GM18517 (cell line): ENCODE data around the gene SELL.
A peak's percentile ranks its signal among the peaks of the same experiment; 100 is the strongest.
"Not testable (repeated sequence)": the region's sequence is repeated elsewhere in the genome, so short reads cannot be mapped to it uniquely, and the experiment has no call there.

Source experiments
- ATAC-seq: cut with Tn5 transposase; IDR thresholded peaks from one replicate; pipeline ENCODE4 v1.9.1; 2021; ENCODE audit warnings: mild to moderate bottlenecking, moderate library complexity; ENCODE audit not compliant: unreplicated experiment

SELL gene

GRCh38 chr1:169670244-169670643 is 41.2 kb downstream of the SELL start:
- ATAC-seq: not testable (repeated sequence)

GRCh38 chr1:169667699-169668596 is 43.5 kb downstream of the SELL start:
- not testable (repeated sequence) for ATAC-seq

- ATAC-seq: peak; percentile 92
These were observed 44.2 kb downstream of the SELL start for GRCh38 chr1:169667227-169667639.

GRCh38 chr1:169662680-169663079 is 48.7 kb downstream of the SELL start:
- ATAC-seq: not testable (repeated sequence)

GRCh38 chr1:169661066-169661465 is 50.4 kb downstream of the SELL start:
- ATAC-seq: not testable (repeated sequence)

DNA sequence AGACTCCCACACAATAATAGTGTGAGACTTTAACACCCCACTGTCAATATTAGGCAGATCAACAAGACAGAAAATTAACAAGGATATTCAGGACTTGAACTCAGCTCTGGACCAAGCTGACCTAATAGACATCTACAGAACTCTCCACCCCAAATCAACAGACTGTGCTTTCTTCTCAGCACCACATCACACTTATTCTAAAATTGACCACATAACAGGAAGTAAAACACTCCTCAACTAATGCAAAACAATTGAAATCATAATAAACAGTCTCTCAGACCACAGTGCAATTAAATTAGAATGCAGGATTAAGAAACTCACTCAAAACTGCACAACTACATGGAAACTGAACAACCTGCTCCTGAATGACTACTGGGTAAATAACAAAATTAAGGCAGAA is 52.6 kb downstream of the SELL start:
- ATAC-seq: not testable (repeated sequence)

GRCh38 chr1:169653873-169654272 is 57.5 kb downstream of the SELL start:
- ATAC-seq: no peak

GRCh38 chr1:169651035-169651434 is 60.4 kb downstream of the SELL start:
- ATAC-seq: no peak

- ATAC-seq: no peak
These were observed 60.9 kb downstream of the SELL start for GRCh38 chr1:169650551-169650950.

GRCh38 chr1:169648709-169649108 is 62.7 kb downstream of the SELL start:
- no peak for ATAC-seq

DNA sequence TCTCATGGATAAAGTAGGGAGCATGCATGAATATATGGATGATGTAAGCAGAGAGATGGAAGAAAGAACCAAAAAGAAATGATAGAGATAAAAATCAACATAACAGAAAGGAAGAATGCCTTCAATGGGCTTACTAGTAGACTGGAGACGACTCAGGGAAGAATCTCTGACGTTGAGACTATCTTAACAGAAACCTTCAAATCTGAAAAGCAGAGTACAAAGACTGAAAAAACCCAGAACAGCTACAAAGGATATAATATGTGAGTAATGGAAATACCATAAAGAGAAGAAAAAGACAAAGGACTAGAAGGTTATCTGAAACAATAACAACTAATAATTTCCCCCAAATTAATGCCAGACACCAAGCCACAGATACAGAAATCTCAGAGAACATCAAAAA is 63.2 kb downstream of the SELL start:
- ATAC-seq: no peak

DNA sequence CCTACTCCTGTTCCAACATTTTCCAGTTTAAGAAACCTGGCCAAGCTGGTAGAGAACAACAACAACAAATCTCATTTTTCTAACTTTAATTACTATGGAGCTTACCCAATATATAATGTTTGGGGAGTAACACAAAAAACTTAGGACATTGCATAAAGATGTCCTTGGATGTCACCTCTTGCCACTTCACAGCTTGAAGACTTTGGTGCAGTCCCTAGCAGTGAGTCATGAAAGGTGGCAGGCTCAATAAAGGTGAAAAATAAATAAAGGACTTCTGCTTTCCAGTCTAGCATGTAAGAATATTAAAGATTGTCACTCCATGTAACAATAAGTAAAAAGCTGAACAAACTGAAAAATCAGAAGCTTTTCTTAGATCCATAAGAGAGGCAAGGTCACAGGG is 63.9 kb downstream of the SELL start:
- ATAC-seq: no peak

DNA sequence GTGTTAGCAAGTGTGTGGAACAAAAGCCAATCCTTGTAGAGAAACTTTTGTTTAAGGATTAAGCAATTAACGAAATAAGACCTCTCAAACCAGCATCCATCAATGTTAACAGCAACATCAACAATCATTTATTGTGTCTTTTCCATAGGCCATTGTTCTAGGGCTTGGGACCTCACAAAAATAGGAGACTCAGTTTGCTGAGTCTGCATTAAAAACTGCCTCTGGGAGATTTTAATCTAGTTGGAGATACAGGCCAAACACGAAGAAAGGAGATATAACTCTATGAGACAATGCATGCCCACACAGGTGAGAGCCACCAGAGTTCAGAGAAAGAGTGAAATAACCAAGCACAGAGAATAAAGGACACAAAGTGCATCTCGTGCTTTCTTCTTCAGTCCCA is 67.1 kb downstream of the SELL start:
- no peak for ATAC-seq
